Thyroid gland (tissue), 4 donors: ENCODE measurements around the gene BARX2. TPM values are rescaled to one million over a fixed set of nuclear protein-coding genes. Genes with fewer than 3 reads are reported as not detected.

Experiments used
- DNase-seq, 2 donors: peaks; one replicate each; pipeline ENCODE4 v3.0.0-alpha.2; 2019
- H3K27ac ChIP-seq, 3 donors: fragments of 200-600 bp; sonication (generic); 1 replicate in 2 of 3; 2 replicates in 1 of 3; pipeline ENCODE4 v1.5.1; 2016 to 2019; ENCODE audit warnings: mild to moderate bottlenecking in 1 of 3, moderate library complexity in 1 of 3
- H3K27me3 ChIP-seq: fragments of 200-600 bp; sonication (generic); one replicate; pipeline ENCODE4 v1.5.1; 2019
- H3K36me3 ChIP-seq, 2 donors: fragments of 200-600 bp; sonication (generic); one replicate each; pipeline ENCODE4 v1.5.1; 2016 to 2019
- H3K4me1 ChIP-seq, 2 donors: fragments of 200-600 bp; sonication (generic); one replicate each; pipeline ENCODE4 v1.5.1; 2017 to 2019
- H3K4me3 ChIP-seq, 3 donors: fragments of 200-600 bp; sonication (generic); replicated peaks in 1 of 3; 1 replicate in 2 of 3; 2 replicates in 1 of 3; pipeline ENCODE4 v1.5.1; 2016; ENCODE audit warnings: mild to moderate bottlenecking in 1 of 3
- H3K9me3 ChIP-seq: fragments of 200-600 bp; sonication (generic); one replicate; pipeline ENCODE4 v1.5.1; 2017
- POLR2A ChIP-seq, 2 donors: fragments of 450-650 bp; IDR thresholded peaks; one replicate each; pipeline ENCODE4 v1.6.1; 2017; ENCODE audit warnings: antibody characterized with exemption in 2 of 2, mild to moderate bottlenecking in 2 of 2, moderate library complexity in 1 of 2
- WGBS, 2 donors: methylation state at CpG; one replicate each; pipeline ENCODE4 v1.1.5; 2017; 5-methylcytosine and 5-hydroxymethylcytosine counted together
- intact Hi-C: fragments of 100-400 bp; cut with DNase I; formaldehyde crosslinking; loops from one replicate; pipeline ENCODE4 v1.15.1; 2023
- total RNA-seq, 4 donors: library from RNA; depleted of rRNA; stranded (reverse); fragments of >200 nt; gene quantifications; one replicate each; pipeline ENCODE4 v1.2.3, GENCODE V29; 2016
- TF ChIP-seq, protein P1 (sequence below), 6 experiments: fragments of 200-600 bp in 3 of 6; fragments of 450-650 bp in 3 of 6; sonication (generic) in 3 of 6; IDR thresholded peaks; one replicate each; pipeline ENCODE4 v1.5.1; 2016 to 2019; ENCODE audit warnings: antibody characterized with exemption in 6 of 6, mild to moderate bottlenecking in 2 of 6, inconsistent platforms in 1 of 6, moderate library complexity in 1 of 6

The BARX2 gene
- total RNA-seq, 4 donors from 2014 or later, result 0.49 to 0.78 TPM; not detected in 2

DNA sequence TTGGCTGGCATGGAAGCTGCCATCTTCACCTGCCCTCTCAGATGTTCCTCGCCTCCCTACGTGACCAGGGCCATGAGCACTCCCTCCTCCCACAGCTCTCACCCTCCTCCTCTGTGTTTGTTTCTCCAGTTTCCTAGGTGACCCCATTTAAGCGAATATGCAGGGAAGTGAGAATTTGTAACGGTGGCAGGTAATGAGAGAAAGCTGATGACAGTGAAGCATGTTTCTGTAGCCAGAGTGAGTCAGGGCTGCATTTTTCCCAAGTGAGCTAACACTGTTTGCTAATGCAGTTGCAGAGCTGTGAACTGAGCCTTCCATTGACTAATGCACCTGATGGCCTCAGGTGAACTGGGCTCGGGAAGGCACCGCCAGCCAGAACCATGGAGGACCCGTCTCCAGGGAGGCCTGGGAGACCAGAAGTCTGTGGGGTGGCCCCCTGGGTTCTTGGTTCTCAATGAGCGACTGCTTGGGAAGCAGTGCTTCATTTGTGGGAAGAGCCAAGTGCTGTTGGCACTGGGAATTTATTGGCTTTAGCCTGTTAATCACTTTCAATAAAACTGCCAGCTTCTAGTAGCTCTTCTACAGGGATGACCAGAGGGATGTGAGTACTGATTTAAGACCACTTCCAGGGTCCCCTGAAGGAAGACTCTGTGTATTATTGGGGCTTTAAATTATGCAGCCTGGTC is 64.5 kb downstream of the BARX2 start:
- Histone ChIP-seq H3K27ac (no peak overlapping the region), H3K4me1 (no peaks in the 10 kb centered on the region), H3K36me3 (no peaks in the 10 kb centered on the region), H3K4me3 (no peak overlapping the region), H3K27me3 (no peaks in the 10 kb centered on the region), H3K9me3 (no peaks in the 10 kb centered on the region)
- intact Hi-C loops, result no loop called here
- TF ChIP-seq, protein P1, sequence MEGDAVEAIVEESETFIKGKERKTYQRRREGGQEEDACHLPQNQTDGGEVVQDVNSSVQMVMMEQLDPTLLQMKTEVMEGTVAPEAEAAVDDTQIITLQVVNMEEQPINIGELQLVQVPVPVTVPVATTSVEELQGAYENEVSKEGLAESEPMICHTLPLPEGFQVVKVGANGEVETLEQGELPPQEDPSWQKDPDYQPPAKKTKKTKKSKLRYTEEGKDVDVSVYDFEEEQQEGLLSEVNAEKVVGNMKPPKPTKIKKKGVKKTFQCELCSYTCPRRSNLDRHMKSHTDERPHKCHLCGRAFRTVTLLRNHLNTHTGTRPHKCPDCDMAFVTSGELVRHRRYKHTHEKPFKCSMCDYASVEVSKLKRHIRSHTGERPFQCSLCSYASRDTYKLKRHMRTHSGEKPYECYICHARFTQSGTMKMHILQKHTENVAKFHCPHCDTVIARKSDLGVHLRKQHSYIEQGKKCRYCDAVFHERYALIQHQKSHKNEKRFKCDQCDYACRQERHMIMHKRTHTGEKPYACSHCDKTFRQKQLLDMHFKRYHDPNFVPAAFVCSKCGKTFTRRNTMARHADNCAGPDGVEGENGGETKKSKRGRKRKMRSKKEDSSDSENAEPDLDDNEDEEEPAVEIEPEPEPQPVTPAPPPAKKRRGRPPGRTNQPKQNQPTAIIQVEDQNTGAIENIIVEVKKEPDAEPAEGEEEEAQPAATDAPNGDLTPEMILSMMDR (IDR thresholded peaks at IDR 0.05), result no peak
- TF ChIP-seq POLR2A (IDR thresholded peaks at IDR 0.05), result no peak
- WGBS, 2 donors, result 68 to 70% methylated on average over 8 of the region's 8 CpGs
- DNase-seq, result no peak

GRCh38 chr11:129442171-129442570 is 66.5 kb downstream of the BARX2 start:
- no peak for DNase-seq
- Histone ChIP-seq H3K27me3 (no peaks in the 10 kb centered on the region), H3K36me3 (no peaks in the 10 kb centered on the region), H3K27ac (no peak overlapping the region), H3K4me1 (no peaks in the 10 kb centered on the region), H3K9me3 (no peaks in the 10 kb centered on the region), H3K4me3 (no peak overlapping the region)
- WGBS, 2 donors, result 81 to 85% methylated on average over 6 to 7 of the region's 7 CpGs
- TF ChIP-seq POLR2A (IDR thresholded peaks at IDR 0.05), result no peak
- TF ChIP-seq, protein P1 (IDR thresholded peaks at IDR 0.05), result no peak
- intact Hi-C loops, result no loop called here

DNA sequence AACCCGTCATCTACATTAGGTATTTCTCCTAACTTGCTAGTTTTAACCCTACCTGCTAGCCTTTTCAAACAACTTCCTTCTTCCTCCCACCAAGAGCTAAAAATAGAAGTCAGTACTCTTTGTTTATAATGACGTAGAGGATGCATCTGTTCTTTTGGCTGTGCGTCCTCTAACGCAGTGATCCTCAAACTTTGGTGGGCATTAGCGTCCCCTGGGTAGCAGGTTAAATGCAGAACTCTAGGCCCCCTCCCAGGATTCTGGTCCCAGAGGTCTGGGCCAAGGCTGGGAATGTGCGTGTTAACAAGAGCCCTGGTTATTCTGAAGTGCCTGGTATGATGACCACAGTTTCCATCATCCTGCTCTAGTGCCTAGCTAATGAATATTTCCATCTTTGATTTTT is 67.6 kb downstream of the BARX2 start:
- TF ChIP-seq, protein P1 (IDR thresholded peaks at IDR 0.05), result no peak
- no peak for TF ChIP-seq POLR2A (IDR thresholded peaks at IDR 0.05)
- H3K27me3 ChIP-seq, result no peaks in the 10 kb centered on the region
- no peaks in the 10 kb centered on the region for H3K36me3 ChIP-seq
- H3K27ac ChIP-seq, result no peak overlapping the region
- no peaks in the 10 kb centered on the region for H3K9me3 ChIP-seq
- intact Hi-C loops, result no loop called here
- no peaks in the 10 kb centered on the region for H3K4me1 ChIP-seq
- DNase-seq, result no peak
- no peak overlapping the region for H3K4me3 ChIP-seq
- 70 to 77% methylated on average over 6 of the region's 6 CpGs for WGBS, 2 donors

DNA sequence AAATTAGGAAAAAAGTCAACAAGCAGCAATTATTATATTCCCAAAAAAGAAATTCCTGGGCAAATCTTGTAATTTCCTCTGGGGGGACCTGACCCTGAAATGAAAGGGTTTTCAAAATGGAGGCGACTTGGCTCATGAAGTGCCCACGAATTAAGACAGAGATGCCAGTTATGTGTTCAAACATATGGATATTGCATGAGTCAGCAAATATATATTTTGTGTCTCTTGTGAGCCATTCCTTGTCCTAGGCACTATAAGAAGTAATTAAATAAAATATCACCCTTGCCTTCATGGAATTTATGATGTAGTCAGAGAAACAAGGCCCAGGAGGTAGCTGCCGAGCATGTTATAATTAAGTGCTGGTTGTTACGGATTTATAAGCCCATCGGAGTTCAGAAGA is 68.6 kb downstream of the BARX2 start:
- no peak for DNase-seq
- Histone ChIP-seq H3K9me3 (no peaks in the 10 kb centered on the region), H3K36me3 (no peaks in the 10 kb centered on the region), H3K4me1 (no peaks in the 10 kb centered on the region), H3K4me3 (no peak overlapping the region), H3K27me3 (no peaks in the 10 kb centered on the region), H3K27ac (no peak overlapping the region)
- TF ChIP-seq, protein P1 (IDR thresholded peaks at IDR 0.05), result no peak
- TF ChIP-seq POLR2A (IDR thresholded peaks at IDR 0.05), result no peak
- 82 to 90% methylated on average over 5 of the region's 5 CpGs for WGBS, 2 donors
- intact Hi-C loops, result no loop called here

- Histone ChIP-seq H3K9me3 (no peaks in the 10 kb centered on the region), H3K27ac (no peak overlapping the region), H3K4me3 (no peak overlapping the region), H3K27me3 (no peaks in the 10 kb centered on the region), H3K4me1 (no peaks in the 10 kb centered on the region), H3K36me3 (no peaks in the 10 kb centered on the region)
- intact Hi-C loops, result no loop called here
- no peak for TF ChIP-seq POLR2A (IDR thresholded peaks at IDR 0.05)
- TF ChIP-seq, protein P1 (IDR thresholded peaks at IDR 0.05), result no peak
- WGBS, 2 donors, result 88 to 96% methylated on average over 9 of the region's 9 CpGs
- DNase-seq, result no peak
Observed at GRCh38 chr11:129445226-129445625, 69.6 kb downstream of the BARX2 start.
